ENCODE data around the gene KNTC1. TPM values are rescaled to one million over a fixed set of nuclear protein-coding genes. Genes with fewer than 3 reads are reported as not detected.
"Not testable (repeated sequence)": the region's sequence is repeated elsewhere in the genome, so short reads cannot be mapped to it uniquely, and the experiment has no call there.

KNTC1 gene
- total RNA-seq = 10 to 100 TPM; 10.1 to 17.5 TPM
- long read RNA-seq, partial matches to known transcripts = 0 of 1 reads
- long read RNA-seq, other reads (novel, unspliced or antisense) = 1 of 1 reads

GRCh38 chr12:122526683-122527477, at the start of gene KNTC1, which contains the start of gene RSRC2:
KNTC1 (plus strand) TSS chr12:122527249; CDS start chr12:122530064, 2,815 bp downstream.
RSRC2 (minus strand) TSS chr12:122526936; CDS start chr12:122526853, 83 bp downstream.
- DNase-seq (peak; percentile 98 to 99), ATAC-seq (peak; percentile 89)
- intact Hi-C loops (cut with DNase I, micrococcal nuclease) = no loop called here

- DNase-seq = no peak
- intact Hi-C loops (cut with DNase I, micrococcal nuclease) = no loop called here
- no peak for ATAC-seq
These were observed 46.3 kb upstream of the KNTC1 start for GRCh38 chr12:122480753-122481152.

GRCh38 chr12:122481861-122482260, 45.2 kb upstream of the KNTC1 start:
- DNase-seq = no peak
- intact Hi-C loops (cut with DNase I, micrococcal nuclease) = no loop called here
- no peak for ATAC-seq

- DNase-seq = no peak
- ATAC-seq = no peak
- intact Hi-C loops (cut with DNase I, micrococcal nuclease) = no loop called here
These were observed 43.1 kb upstream of the KNTC1 start for GRCh38 chr12:122483969-122484368.

GRCh38 chr12:122484385-122484784, 42.7 kb upstream of the KNTC1 start:
- DNase-seq; ATAC-seq; intact Hi-C loops (cut with DNase I, micrococcal nuclease): not testable (repeated sequence)

- DNase-seq; intact Hi-C loops (cut with DNase I, micrococcal nuclease); ATAC-seq: not testable (repeated sequence)
These were observed 40.7 kb upstream of the KNTC1 start for GRCh38 chr12:122486360-122486759.

GRCh38 chr12:122486805-122487426, 40.1 kb upstream of the KNTC1 start:
- intact Hi-C loops (cut with DNase I, micrococcal nuclease) = no loop called here
- no peak for DNase-seq
- ATAC-seq = no peak

- ATAC-seq; DNase-seq; intact Hi-C loops (cut with DNase I, micrococcal nuclease): not testable (repeated sequence)
These were observed 39.2 kb upstream of the KNTC1 start for GRCh38 chr12:122487807-122488206.

- DNase-seq (no peak), ATAC-seq (no peak)
- intact Hi-C loops (cut with DNase I, micrococcal nuclease) = no loop called here
These were observed 38.0 kb upstream of the KNTC1 start for GRCh38 chr12:122489038-122489437.

GRCh38 chr12:122491991-122492390, 35.1 kb upstream of the KNTC1 start:
- intact Hi-C loops (cut with DNase I, micrococcal nuclease) = no loop called here
- DNase-seq = no peak
- ATAC-seq = no peak

GRCh38 chr12:122493222-122493621, 33.8 kb upstream of the KNTC1 start:
- intact Hi-C loops (cut with DNase I, micrococcal nuclease); ATAC-seq; DNase-seq: not testable (repeated sequence)

- DNase-seq (no peak), ATAC-seq (no peak)
- intact Hi-C loops (cut with DNase I, micrococcal nuclease) = no loop called here
These were observed 31.8 kb upstream of the KNTC1 start for GRCh38 chr12:122495258-122495657.

GRCh38 chr12:122499991-122500684, 26.9 kb upstream of the KNTC1 start:
- peak; percentile 59 to 72 for DNase-seq
- intact Hi-C loops (cut with DNase I, micrococcal nuclease) = no loop called here
- ATAC-seq = peak; percentile 72

GRCh38 chr12:122500685-122501488, 26.2 kb upstream of the KNTC1 start, which contains the start of gene ZCCHC8:
ZCCHC8 (minus strand) TSS chr12:122500932; CDS start chr12:122500840, 92 bp downstream.
- intact Hi-C loops (cut with DNase I, micrococcal nuclease) = no loop called here
- ATAC-seq = peak; percentile 95
- peak; percentile 98 for DNase-seq

GRCh38 chr12:122501489-122501989, 25.5 kb upstream of the KNTC1 start:
- no peak for DNase-seq
- ATAC-seq = no peak
- intact Hi-C loops (cut with DNase I, micrococcal nuclease) = no loop called here

GRCh38 chr12:122503147-122503751, 23.8 kb upstream of the KNTC1 start:
- ATAC-seq (no peak), DNase-seq (no peak)
- intact Hi-C loops (cut with DNase I, micrococcal nuclease) = no loop called here

GRCh38 chr12:122503783-122504590, 23.1 kb upstream of the KNTC1 start:
- DNase-seq (no peak), ATAC-seq (no peak)
- intact Hi-C loops (cut with DNase I, micrococcal nuclease) = no loop called here
